ENCODE results near the gene ZSCAN18. TPM values are rescaled to one million over a fixed set of nuclear protein-coding genes. Genes with fewer than 3 reads are reported as not detected.

Gene ZSCAN18
- total and polyA plus RNA-seq, 9 of the 15 experiments (the other 6 are each of a cell fraction or from before 2014, with no cell fraction given), result 0.07 to 1.9 (median 0.31) TPM; not detected in 1

DNA sequence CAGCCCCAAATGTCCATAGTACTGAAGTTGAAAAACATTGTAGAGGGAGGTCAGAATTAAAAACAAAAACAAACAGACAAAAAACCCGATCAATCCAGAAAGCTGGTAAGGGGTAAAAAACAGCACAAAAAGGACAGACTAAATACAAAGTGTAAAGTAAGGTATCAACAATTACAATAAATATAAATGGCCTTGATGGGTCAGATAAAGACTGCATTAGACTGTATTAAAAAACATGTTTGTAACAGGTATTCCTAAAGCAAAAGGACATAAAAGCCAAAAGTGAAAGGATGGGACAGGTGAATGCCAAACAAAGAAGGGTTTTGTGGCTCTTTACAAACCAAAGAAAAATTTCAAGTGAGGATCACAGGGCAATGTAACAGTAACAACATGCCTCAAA is 36.2 kb upstream of the ZSCAN18 start:
- H3K36me3 ChIP-seq (ENCODE audit: control insufficient read depth, insufficient read depth, low read length), result no peaks in the 10 kb centered on the region
- H3K9me1 ChIP-seq (ENCODE audit: control insufficient read depth, insufficient read depth, low read length), result no peaks in the 10 kb centered on the region
- peak; percentile 97 for TF ChIP-seq ZNF507 (tag; conservative IDR thresholded peaks at IDR 0.05)
- TF ChIP-seq, protein P1, sequence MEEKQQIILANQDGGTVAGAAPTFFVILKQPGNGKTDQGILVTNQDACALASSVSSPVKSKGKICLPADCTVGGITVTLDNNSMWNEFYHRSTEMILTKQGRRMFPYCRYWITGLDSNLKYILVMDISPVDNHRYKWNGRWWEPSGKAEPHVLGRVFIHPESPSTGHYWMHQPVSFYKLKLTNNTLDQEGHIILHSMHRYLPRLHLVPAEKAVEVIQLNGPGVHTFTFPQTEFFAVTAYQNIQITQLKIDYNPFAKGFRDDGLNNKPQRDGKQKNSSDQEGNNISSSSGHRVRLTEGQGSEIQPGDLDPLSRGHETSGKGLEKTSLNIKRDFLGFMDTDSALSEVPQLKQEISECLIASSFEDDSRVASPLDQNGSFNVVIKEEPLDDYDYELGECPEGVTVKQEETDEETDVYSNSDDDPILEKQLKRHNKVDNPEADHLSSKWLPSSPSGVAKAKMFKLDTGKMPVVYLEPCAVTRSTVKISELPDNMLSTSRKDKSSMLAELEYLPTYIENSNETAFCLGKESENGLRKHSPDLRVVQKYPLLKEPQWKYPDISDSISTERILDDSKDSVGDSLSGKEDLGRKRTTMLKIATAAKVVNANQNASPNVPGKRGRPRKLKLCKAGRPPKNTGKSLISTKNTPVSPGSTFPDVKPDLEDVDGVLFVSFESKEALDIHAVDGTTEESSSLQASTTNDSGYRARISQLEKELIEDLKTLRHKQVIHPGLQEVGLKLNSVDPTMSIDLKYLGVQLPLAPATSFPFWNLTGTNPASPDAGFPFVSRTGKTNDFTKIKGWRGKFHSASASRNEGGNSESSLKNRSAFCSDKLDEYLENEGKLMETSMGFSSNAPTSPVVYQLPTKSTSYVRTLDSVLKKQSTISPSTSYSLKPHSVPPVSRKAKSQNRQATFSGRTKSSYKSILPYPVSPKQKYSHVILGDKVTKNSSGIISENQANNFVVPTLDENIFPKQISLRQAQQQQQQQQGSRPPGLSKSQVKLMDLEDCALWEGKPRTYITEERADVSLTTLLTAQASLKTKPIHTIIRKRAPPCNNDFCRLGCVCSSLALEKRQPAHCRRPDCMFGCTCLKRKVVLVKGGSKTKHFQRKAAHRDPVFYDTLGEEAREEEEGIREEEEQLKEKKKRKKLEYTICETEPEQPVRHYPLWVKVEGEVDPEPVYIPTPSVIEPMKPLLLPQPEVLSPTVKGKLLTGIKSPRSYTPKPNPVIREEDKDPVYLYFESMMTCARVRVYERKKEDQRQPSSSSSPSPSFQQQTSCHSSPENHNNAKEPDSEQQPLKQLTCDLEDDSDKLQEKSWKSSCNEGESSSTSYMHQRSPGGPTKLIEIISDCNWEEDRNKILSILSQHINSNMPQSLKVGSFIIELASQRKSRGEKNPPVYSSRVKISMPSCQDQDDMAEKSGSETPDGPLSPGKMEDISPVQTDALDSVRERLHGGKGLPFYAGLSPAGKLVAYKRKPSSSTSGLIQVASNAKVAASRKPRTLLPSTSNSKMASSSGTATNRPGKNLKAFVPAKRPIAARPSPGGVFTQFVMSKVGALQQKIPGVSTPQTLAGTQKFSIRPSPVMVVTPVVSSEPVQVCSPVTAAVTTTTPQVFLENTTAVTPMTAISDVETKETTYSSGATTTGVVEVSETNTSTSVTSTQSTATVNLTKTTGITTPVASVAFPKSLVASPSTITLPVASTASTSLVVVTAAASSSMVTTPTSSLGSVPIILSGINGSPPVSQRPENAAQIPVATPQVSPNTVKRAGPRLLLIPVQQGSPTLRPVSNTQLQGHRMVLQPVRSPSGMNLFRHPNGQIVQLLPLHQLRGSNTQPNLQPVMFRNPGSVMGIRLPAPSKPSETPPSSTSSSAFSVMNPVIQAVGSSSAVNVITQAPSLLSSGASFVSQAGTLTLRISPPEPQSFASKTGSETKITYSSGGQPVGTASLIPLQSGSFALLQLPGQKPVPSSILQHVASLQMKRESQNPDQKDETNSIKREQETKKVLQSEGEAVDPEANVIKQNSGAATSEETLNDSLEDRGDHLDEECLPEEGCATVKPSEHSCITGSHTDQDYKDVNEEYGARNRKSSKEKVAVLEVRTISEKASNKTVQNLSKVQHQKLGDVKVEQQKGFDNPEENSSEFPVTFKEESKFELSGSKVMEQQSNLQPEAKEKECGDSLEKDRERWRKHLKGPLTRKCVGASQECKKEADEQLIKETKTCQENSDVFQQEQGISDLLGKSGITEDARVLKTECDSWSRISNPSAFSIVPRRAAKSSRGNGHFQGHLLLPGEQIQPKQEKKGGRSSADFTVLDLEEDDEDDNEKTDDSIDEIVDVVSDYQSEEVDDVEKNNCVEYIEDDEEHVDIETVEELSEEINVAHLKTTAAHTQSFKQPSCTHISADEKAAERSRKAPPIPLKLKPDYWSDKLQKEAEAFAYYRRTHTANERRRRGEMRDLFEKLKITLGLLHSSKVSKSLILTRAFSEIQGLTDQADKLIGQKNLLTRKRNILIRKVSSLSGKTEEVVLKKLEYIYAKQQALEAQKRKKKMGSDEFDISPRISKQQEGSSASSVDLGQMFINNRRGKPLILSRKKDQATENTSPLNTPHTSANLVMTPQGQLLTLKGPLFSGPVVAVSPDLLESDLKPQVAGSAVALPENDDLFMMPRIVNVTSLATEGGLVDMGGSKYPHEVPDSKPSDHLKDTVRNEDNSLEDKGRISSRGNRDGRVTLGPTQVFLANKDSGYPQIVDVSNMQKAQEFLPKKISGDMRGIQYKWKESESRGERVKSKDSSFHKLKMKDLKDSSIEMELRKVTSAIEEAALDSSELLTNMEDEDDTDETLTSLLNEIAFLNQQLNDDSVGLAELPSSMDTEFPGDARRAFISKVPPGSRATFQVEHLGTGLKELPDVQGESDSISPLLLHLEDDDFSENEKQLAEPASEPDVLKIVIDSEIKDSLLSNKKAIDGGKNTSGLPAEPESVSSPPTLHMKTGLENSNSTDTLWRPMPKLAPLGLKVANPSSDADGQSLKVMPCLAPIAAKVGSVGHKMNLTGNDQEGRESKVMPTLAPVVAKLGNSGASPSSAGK (IDR thresholded peaks at IDR 0.05), result no peak
- no peak for TF ChIP-seq ILK (tag; IDR thresholded peaks at IDR 0.05; ENCODE audit: borderline replicate concordance, low read depth)
- ATAC-seq (no peak), FAIRE-seq (no peak), DNase-seq (ENCODE audit: extremely low read depth in 1 of 4, low spot score in 3 of 4) (no peak)
- H2AFZ ChIP-seq (ENCODE audit: low read depth, low read length), result no peak overlapping the region
- no peaks in the 10 kb centered on the region for H3K4me1 ChIP-seq (replicated peaks in 1 of 2; ENCODE audit: control insufficient read depth in 2 of 2, insufficient read depth in 2 of 2, low read length in 2 of 2)
- no peak overlapping the region for H3K4me2 ChIP-seq (ENCODE audit: insufficient read depth, low read length)
- H4K20me1 ChIP-seq (replicated peaks; ENCODE audit: control insufficient read depth, insufficient read depth, low read length), result no peaks in the 10 kb centered on the region
- 8% methylated on average over 1 of the region's 1 CpG for WGBS (ENCODE audit: insufficient coverage, low coverage, missing lambda C conversion rate)
- in situ Hi-C loops (cut with MboI) (no loop called here), intact Hi-C loops (cut with micrococcal nuclease) (no loop called here)
- H3K79me2 ChIP-seq (ENCODE audit: control insufficient read depth, insufficient read depth, low read length), result no peaks in the 10 kb centered on the region
- BruUV-seq (replicated peaks), result no TSS peak
- H3K4me3 ChIP-seq, result no peak overlapping the region
- no peaks in the 10 kb centered on the region for H3K27me3 ChIP-seq (ENCODE audit: control insufficient read depth in 2 of 2, insufficient read depth in 2 of 2, low read length in 2 of 2)
- peaks cover 4% of the 10 kb centered on the region for H3K9me3 ChIP-seq (replicated peaks; ENCODE audit: control insufficient read depth, insufficient read depth, low read depth, low read length)
- no peak overlapping the region for H3K27ac ChIP-seq (ENCODE audit: extremely low read depth, low read depth, low read length)
- CTCF ChIA-PET (ENCODE audit: low intra/inter-chr PET ratio), result no interaction called here
- no peak overlapping the region for H3K9ac ChIP-seq (ENCODE audit: insufficient read depth in 1 of 2, low read depth in 2 of 2, low read length in 2 of 2)
- POLR2A ChIA-PET, result no interaction called here
